HG03280 (cell line): Measurements from ENCODE around the gene FCGR3A.

Experiments used
- ATAC-seq: cut with Tn5 transposase; IDR thresholded peaks from one replicate; pipeline ENCODE4 v1.9.1; 2021; ENCODE audit warnings: mild to moderate bottlenecking, moderate library complexity; ENCODE audit not compliant: unreplicated experiment

FCGR3A gene

DNA sequence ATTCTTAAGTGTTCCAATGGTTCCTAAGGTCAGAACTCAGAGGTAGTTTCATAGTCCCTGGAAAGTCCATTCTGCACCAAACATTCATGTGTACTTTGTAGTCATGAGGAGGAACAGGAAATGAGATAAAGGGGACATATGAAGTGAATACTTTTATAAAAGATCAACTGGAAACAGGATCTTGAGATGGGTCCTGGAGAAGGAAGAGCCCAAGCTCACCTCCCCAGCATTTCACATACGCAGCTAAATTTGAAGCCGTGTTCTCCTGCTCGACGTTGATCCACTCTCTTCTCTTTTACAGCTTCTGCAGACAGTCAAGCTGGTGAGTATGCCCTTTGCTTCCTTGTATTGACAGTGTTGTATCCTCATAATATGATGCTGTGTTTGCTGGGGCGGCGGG, 43.9 kb downstream of the FCGR3A start:
- ATAC-seq = no peak

DNA sequence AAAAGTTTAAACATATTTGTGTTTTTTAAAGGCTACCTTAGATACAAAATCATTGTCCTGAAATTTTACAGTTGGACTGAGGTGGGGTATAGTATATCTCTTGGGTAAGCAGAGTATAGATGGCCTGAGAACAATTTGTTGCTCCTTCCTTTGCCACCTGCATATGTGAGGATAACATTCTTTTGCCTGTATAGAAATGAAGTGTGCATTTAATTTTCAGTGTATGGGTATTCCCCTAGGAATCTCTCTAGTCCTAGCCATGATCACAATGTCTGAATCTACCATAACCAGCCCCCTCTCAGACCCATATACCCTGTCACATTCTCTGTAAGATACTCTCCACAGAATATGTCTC, 46.2 kb downstream of the FCGR3A start:
- no peak for ATAC-seq

DNA sequence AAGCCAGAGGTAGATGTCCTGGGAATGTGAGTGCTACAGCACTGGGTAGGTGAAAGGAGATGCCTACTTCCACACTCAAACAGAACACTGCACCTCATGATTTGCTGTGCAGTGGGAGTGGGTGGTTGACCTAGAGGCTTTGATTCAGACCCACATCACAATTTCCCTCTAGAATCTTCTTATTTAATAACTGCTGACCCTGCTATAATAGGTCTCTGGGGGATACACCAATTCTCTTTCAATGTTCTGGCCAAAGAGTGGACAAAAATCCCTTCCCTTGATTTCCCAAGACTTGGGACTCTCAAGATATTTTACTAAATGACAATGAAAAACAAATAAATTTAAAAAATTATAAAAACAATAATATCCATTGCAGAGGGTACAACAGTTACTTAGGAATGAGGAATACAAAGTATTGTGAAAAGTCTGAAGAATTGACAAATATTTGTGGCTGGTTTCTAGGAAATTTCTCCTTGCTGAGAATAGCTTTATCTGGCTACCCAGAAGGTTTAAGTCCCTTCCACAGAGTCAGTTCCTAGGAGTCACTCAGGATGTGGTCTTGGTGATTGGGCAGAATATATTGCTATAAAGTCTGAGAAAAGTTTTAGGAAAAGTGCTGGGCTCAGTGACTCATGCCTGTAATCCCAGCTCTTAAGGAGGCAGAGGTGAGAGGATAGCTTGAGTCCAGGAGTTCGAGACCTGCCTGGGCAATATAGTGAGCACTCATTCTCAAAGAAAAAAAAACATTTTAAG, 46.8 kb downstream of the FCGR3A start:
- no peak for ATAC-seq

DNA sequence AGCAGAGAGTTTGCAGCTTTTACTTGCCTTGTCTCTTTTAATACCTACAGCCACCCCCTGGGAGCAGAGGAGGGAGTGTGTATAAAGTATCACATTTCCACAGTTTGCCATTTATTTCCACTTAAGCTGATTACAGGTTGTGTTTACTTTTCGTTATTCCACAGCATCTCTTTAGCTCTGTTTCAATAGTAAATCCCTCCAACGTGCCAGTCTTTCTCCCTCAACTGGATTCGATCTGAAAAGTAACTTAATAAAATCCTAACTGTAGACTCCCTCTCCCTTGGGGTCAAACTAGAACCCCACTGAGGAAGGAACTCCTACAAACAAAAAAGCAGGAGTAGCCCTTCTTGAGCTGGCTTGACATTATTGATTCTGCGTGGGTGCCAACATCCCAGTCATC, 47.4 kb downstream of the FCGR3A start:
- no peak for ATAC-seq

DNA sequence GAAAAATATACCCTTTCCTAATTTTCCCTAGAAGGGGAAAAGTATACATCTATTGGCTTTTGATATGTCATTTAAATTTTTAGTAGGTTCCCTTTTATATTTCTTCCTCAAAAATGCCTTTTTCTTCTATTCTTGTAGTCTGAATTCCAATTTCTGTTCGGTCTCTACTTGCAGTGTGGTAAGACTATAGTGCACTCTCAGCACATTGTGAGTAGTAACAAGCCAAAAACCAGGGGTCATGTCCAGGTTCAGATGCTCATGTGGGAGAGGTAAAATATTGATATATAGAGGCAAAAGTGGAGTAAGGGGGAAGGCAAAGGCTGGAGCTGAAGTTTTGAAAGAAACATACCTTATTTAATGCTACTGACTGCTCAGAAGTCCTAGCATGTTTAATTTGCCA, 48.4 kb downstream of the FCGR3A start:
- no peak for ATAC-seq

DNA sequence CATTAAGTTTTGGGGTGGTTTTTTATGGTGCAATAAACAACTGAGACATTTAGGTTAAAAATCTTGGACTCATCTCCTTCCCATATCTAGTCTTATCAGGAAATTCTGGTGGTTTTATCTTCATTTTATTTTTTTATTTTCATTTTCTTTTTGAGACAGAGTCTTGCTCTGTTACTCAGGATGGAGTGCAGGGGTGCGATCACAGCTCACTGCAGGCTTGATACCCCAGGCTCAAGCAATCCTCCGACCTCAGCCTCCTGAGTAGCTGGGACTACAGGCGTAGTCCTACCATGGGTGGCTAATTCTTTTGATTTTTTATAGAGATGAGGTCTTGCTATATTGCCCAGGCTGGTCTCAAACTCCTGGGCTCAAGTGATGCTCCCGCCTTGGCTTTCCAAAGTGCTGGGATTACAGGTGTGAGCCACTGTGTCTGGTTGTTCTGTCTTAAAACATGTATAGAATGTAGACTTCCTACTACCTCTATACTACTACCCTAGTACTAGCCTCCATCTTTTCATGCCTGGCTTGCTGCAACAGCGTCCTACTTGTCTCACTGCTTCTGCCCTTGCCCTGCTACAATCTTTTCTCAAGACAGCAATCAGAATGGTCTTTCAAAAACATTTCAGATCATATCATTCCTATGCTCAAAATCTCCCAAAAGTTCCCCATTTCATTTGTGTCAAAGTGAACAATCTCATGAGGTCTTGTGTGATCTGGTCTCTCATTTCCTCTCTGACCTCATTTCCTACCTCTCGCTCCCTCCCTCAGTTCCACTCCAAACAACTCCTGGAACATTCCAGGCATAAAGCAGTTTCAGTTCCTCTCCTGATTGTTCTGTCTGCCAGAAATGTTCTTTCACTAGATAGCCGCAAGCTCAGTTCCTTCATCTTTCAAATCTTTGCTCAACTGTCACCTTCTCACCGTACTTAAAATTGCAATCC, 50.2 kb downstream of the FCGR3A start:
- no peak for ATAC-seq

DNA sequence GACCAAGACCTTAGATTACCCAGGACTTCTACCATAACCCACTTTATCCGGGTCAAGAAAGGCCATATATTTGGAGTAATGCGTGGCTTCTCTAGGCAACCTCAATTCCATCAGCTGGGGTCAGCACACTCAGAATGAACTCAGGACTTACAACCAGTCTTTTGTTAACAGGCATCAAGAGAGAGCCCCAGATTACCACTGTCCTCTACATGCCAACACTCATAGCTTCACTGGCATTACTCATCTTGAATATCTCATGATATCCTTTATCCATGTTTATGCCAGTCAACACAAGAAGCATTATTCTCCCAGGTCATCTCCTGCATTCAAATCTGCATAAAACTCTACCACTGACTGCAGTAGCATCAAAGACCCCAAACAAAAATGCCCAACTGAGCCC, 51.0 kb downstream of the FCGR3A start:
- no peak for ATAC-seq

DNA sequence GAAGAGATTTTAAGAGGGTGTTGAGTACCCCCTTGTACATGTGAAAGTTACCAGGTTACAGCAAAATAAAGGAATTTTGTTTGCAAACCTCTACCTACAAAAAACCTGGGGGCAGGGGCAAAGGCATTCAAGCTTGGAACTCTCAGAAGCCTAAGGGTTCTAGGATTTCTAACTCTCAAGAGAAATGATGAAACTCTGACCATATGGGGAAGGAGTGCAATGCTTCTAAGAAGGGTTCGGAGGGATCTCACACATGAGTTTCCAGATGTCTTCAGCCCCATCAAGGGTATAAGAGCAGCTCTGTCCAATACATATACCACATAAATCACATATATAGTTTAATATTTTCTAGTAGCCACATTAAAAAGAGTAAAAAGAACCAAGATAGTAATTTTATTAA, 51.7 kb downstream of the FCGR3A start:
- no peak for ATAC-seq

DNA sequence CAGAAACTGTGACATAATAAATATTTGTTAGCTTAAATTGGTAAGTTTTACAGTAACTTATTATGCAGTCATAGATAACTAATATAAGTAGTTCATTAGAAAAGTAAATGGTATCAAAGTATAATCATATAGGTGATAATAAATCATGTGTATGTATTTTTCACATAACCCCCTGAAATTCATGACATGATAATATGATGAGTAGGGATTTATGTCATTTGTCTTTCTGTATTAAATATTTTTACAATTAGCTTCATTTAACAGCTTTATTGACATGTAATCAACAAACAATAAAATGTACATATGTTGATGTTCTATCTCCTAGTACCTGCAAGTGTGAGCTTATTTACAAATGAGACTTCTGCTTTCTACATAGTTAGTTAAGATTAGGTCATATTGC, 54.1 kb downstream of the FCGR3A start:
- no peak for ATAC-seq

DNA sequence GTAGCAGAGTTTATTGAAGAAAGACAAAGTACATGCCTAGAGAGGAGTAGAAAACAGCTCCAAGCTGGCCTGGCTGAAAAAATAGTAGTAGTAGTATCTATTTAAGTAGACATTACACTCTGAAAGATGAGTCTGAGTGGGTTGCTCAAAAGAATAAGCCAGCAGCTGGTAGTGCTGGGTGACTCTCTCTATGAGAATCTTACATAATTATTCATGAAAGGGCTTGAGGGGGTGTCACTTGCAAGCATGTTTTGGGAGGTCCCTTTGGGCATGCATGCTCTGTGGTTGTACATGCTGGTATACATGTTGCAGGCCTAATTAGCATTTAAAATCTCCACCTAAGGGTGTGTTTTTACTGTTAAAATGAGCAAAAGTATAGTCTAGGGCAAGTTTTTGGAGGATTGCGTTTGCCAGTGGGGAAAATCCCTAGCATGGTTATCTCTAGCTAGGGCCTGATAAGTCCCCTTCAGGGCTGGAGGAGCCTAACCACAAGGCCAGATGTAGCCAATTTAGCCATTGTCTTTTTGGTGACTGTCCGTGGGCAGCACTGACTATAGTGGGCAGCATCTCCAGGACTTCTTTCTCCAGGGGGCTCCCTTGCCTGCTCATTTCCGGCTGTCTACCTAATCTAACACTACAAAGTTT, 55.4 kb downstream of the FCGR3A start:
- ATAC-seq = no peak

DNA sequence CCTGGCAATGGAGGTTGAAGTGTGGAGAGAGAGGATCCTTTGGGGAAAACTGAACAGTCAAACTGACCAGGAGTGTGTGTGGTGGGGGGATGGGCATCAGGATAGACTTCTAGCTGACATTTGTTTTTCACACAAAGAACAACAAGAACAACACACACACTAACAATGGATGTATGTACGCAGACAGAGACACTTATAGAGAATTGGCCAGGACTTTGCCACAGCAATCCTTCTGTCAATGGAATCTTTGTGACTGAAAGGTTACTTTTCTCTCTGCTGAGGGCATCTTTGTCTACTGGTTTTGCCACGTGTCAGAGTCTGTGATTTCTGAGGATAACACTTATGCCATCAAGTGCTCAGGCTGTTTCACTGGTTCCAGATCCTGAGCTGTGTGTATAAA, 56.8 kb downstream of the FCGR3A start:
- no peak for ATAC-seq
